Kasumi-1 (cell line): ENCODE data around the gene TTLL5.
"Not testable (repeated sequence)": the region's sequence is repeated elsewhere in the genome, so short reads cannot be mapped to it uniquely, and the experiment has no call there.

ENCODE experiments used
- DNase-seq, 2 experiments: peaks; one replicate each; lab custom pipeline; 2025; lab: John Stamatoyannopoulos, UW

TTLL5 gene

GRCh38 chr14:75831952-75832351 is 170.9 kb downstream of the TTLL5 start:
- DNase-seq, result no peak

GRCh38 chr14:75832621-75833297 is 171.7 kb downstream of the TTLL5 start:
- no peak for DNase-seq

GRCh38 chr14:75833326-75834020 is 172.4 kb downstream of the TTLL5 start:
- DNase-seq, result no peak

GRCh38 chr14:75835156-75835725 is 174.2 kb downstream of the TTLL5 start:
- no peak for DNase-seq

GRCh38 chr14:75835737-75836136 is 174.7 kb downstream of the TTLL5 start:
- DNase-seq, result no peak

DNA sequence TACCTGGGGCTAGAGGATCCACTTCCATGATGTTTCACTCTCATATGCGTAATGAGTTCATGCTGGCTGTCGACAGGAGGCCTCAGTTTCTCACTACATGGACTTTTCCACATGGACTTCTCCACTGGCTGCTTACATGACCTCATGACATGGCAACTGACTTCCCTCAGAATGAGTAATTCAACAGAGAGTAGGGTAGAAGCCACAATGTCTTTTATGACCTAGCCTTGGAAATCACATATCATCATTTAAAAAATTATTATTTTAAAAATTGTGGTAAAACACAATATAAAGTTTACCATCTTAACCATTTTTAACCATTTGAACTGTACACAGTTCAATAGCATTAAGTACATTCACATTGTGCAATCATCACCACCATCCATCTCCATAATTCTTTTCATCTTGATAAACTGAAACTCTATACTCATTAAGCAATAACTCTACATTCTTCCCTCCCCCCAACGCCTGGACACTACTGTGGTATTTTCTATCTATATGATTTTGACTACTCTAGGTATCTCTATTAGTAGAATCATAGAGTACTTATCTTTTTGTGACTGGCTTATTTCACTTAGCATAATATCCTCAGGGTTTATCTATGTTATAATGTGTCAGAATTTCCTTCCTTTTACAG is 176.2 kb downstream of the TTLL5 start:
- no peak for DNase-seq

DNA sequence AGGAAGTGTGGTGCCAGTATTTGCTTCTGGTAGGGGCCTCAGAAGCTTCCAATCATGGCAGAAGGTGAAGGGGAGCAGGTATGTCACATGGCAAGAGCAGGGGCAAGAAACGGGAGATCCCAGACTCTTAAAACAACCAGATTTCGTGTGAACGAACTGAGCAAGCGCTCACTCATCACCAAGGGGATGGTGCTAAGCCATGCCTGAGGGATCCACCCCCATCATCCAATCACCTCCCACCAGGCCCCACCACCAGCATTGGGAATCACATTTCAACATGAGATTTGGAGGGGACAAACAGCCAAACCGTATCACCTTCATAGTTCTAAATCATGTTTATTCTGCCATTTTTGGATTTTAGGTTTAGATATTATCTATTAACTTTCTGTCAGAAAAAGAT is 179.9 kb downstream of the TTLL5 start:
- no peak for DNase-seq

GRCh38 chr14:75842551-75842950 is 181.5 kb downstream of the TTLL5 start:
- no peak for DNase-seq

DNA sequence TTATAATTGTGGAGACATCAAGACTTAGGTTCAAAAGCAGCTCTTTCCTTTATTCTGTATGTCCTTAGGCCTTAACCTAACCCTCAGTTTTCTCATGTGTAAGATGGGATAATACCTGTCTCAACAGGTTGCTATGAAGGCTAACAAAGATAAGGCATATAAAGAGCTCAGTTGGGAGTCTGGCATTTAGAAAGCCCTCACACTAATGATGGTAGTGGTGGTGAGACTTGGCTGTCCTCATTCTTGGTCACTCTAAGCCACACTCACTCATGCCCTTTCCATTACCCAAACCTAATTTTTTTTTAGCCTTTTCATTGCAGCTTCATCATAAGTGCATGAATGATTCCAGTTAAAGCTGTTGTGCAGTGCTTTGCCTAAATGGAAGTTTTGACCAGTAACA is 183.4 kb downstream of the TTLL5 start:
- DNase-seq, result no peak

DNA sequence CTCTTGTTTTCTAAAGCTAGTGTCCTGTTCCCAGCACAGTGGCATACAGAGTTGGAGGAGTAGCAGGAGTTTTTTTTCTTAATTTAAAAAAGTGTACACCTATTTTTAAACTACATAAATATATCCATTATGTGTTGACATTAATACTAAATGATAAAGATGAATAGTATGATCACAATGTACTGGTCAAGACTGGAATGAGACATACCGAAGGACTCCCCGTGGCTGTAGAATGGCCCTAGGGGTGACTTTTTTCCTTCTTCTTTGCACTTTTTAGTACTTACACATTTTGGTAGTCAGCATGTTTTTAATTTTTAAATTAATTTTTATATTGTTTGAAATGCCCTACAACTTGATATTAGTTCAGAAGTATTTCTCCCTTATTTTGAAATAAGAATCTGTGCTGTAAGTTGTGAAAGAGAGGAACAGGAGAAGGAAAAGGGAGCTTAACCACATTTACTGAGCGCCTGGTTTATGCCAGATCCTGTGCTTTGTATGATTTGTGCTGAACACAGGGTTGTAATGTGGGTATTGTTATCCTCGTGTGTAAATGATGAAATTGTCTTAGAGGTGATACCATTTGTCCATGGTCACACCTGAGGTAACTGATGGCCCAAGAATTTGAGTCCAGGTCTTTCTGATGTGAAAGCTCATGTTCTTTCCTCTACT is 184.2 kb downstream of the TTLL5 start:
- no peak for DNase-seq

- not testable (repeated sequence) for DNase-seq
Observed at GRCh38 chr14:75846694-75847093, 185.6 kb downstream of the TTLL5 start.

- DNase-seq, result no peak
Observed at GRCh38 chr14:75847584-75847983, 186.5 kb downstream of the TTLL5 start.

- no peak for DNase-seq
Observed at GRCh38 chr14:75848167-75848913, 187.3 kb downstream of the TTLL5 start.

DNA sequence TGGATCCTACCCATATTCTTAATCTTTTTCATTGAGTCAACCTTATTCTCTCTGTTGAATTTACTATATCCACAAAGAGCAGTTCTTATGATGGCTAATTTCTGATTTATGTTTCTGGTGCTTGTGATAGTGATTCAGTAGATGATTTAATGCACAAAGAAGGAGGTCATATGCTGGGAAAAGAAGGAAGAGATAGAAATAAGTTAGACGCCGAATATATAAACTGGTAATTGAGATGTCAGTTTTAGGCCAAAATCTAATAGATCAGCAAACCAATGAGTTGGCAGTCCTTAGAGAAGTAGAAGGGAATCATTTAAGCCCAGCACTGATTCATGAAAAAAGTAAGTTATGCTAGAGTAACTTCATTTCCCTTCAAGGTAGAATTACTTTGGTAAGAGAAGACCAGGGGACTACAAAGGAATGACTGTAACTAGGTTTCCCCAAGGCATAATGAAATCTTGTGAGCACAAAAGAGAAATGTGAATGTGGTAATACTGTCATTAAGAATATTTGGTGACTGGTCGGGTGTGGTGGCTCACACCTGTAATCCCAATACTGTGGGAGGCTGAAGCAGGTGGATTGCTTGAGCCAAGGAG is 188.4 kb downstream of the TTLL5 start:
- DNase-seq, result no peak

DNA sequence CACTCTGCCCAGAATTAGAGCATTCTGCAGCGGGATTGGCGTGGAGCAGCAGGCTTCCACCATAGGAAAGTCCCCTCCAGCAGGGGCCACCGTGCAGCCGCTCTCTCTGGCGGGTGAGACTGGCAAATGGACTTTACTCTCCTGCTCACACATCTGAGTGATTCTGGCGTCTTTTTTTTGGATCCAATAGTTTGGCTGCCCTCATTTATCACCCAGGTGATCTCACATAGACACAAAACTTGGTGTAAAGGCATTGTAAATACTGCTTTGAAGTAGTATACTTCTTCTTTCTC is 190.5 kb downstream of the TTLL5 start:
- DNase-seq, result no peak

- no peak for DNase-seq
Observed at GRCh38 chr14:75854111-75854799, 193.2 kb downstream of the TTLL5 start.

DNA sequence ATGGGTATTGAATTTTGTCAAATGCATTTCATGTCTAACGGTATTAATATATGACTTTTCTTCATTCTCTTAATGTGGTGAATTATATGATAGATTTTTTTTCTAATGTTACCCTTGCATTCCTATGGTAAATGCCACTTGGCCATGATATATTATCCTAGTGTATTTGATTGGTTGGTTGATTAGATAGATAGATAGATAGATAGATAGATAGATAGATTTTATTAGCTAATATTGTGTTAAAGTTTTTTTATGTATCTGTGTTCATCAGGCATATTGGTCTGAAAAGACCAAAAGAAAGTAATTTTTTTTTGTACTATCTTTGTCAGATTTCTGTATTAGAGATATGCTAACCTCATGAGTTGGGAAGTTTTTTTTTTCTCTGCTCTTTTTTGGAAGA is 196.2 kb downstream of the TTLL5 start:
- DNase-seq, result no peak

DNA sequence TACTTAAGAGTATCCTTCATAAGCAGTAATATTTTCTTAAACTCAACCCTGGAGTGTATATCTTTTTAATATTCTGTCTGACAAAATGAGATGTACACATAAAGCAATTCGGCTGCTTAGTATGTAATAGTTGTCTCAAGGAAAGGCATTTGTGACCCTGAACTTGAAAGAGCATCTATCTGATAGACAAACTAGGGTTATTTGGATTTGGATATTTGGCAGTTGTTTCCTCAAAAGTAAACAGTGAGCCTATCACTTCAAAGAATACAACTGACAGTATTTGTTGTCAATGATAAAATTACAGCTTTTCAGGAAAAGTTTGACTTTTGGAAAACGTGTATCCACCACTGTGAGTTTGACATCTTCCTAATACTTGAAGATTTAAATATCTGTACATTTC is 197.3 kb downstream of the TTLL5 start:
- DNase-seq, result no peak

DNA sequence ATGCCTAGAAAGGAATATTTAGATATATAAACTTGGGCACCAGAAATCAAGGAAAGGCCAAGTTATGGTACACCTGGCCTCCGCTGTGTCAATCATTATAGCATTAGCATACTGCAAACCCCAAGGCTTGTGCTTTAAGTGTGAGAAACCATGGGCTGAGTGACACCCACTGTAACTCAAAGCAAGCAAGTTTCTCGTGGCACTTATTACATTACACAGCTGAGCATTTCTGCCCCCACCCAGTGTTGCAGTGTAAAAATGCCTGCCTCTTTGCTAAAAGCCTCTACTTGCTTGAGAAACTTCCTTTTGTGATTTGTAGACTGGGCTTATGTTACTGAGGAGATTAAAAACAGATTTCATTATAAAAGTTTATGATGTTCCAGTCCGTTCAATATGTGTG is 198.7 kb downstream of the TTLL5 start:
- DNase-seq, result no peak

- DNase-seq, result no peak
Observed at GRCh38 chr14:75860561-75861160, 199.6 kb downstream of the TTLL5 start.
